ENCODE results near the gene TFF1.

- TF ChIP-seq POLR2A (IDR thresholded peaks at IDR 0.05) = no peak
- TF ChIP-seq CTCF (IDR thresholded peaks at IDR 0.05) = no peak
Measured at GRCh38 chr21:42401154-42401553, 34.8 kb upstream of the TFF1 start.

Measured in thyroid gland (tissue), 4 donors.